ENCODE results near the gene CPEB3.
A peak's percentile ranks its signal among the peaks of the same experiment; 100 is the strongest.
"Not testable (repeated sequence)": the region's sequence is repeated elsewhere in the genome, so short reads cannot be mapped to it uniquely, and the experiment has no call there.

Gene CPEB3

DNA sequence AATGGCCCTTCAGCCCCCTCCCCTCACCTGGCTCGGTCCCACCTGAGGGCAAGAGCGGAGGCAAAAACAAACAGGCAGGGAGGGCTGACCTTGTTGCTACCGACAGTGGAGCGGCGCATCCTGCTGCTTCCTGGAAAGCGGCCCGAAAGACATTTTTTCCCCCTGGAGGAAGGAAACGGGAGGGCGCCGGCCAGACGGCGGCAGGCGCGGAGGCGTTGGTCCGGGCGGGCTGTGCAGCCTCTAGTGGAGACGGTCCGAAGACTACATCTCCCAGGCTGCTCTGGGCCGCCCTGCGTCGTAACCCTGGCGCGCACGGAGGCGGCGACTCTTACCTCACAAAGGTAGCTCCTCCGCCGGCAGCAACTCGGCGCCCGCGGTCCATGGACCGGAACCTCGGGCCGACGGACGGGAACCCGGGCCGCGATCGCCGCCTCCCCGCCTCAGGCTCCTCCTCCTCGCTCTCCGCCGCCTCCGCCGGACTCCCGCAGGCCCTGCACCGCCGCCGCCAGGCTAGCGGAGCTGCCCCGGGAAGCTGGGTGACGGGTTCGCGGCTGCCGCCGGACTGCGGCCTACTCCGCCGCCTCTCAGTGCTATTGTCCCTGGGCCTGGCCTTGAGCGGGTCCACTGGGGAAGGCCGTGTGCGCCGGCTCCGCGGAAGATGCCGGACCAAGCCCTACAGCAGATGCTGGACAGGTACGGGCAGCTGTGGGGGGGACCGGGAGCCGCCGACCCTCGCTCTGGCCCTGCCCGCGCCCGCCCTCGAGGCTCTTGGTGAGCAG lies at the start of gene CPEB3, which contains the start of gene MARCHF5:
TSS of gene CPEB3 (minus strand) at position 242 of the 779 bp plus-strand sequence. CDS start 50,728 bp downstream, outside the sequence.
TSS of gene MARCHF5 (plus strand) at position 331 of the 779 bp plus-strand sequence. CDS start at position 659, 328 bp downstream.
- peak; percentile 82 for DNase-seq (ENCODE audit: low read depth)

DNA sequence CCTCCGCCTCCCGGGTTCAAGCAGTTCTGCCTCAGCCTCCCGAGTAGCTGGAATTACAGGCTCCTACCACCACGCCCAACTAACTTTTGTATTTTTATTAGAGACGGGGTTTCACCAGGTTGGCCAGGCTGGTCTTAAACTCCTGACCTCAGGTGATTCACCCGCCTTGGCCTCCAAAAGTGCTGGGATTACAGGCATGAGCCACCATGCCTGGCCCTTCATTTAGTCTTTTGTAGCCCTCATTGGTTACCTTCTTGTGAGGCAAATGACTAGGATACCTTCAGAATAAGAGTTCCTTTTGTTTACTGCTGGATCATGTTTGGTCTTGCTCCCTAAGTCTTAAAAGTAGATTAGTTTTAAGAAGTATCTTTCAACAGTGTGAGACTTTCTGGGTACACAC lies 39.0 kb upstream of the CPEB3 start:
- not testable (repeated sequence) for DNase-seq (ENCODE audit: low read depth)

DNA sequence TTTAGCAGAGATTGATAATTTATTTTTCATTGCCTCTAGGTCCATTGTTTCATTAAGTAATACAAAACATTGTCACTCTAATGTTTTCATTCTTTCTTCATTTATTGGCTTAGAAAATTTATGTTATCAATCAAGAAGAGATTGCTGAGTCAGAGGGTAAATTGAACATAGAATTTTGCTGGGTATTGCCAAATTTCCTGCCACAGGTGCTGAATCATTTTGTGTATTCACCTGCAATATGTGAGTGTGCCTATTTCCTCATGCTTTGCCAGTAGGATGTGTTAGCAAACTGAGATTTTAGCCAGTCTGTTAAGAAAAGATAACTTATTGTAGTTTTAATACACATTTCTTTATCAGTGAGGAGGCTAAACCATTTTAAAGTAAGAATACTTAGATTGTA lies 38.1 kb upstream of the CPEB3 start:
- no peak for DNase-seq (ENCODE audit: low read depth)

DNA sequence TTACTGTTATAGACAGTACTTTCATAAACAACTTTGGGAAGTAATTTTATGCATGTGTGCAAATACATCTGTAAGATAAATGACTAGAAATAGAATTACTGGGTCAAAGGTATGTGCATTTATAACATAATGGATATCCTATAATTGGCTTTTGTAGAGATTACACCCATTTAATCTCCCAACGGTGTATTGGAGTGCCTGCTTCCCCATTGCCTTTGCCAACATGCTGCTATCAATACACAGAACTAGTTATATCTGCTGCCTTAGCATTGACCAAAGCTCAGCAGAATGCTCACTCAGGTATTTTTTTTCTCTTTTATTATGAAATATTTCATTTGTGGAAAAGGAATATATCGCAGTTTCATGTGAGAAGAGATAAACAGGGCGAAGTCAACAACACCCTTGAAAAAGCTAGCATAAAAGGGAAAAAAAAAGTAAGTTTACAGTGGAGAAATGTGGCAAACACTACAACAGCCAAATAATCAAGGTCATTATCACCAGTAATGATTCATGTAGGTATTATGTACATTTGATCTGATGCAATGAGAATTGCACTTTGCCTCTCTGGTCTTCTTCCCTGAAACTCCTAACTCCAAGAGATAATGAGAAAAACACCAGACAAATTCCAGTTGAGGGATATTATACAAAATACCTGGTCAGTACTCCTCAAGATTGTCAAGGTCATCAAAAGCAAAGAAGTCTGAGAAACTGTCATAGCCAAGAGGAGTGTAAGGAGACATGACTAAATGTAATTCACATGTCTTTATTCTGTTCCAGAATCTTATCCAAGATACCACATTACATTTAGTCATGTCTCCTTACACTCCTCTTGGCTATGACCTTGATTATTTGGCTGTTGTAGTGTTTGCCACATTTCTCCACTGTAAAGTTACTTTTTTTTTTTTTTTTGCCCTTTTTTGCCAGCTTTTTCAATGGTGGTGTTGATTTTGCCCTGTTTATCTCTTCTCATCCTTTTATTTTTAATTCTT lies 36.9 kb upstream of the CPEB3 start:
- DNase-seq (ENCODE audit: low read depth) = no peak

DNA sequence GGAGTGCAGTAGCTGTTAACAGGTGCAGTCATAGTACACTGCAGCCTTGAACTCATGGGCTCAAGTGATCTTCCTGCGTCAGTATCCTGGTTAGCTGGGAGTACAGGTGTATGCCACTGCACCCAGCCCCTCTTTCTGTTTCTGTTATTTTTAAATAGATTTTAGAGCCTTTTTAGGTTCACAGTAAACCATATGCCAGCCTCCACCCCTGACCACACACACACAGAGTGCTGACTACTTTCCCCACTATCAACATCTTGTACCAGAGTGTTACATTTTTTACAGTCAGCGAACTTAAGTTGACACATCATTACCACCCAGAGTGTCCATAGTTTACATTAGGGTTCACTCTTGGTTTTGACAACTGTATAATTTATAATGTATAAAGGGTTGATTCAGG lies 32.2 kb upstream of the CPEB3 start:
- no peak for DNase-seq (ENCODE audit: low read depth)

DNA sequence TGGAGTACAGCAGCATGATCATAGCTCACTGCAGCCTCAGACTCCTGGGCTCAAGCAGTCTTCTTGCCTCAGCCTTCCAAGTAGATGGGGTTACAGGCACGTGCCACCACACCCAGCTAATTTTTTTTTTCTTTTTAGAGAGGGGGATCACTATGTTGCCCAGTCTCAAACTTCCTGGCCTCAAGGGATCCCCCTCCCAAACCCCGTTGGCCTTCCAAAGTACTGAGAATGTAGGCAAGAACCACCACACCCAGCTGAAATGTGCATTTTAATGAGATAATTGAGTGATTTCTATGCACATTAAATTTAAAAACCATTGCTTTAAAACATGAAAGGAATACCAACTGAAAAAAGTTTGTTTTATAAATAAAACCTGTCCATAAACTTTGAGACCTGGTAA lies 25.7 kb upstream of the CPEB3 start:
- DNase-seq (ENCODE audit: low read depth) = no peak

DNA sequence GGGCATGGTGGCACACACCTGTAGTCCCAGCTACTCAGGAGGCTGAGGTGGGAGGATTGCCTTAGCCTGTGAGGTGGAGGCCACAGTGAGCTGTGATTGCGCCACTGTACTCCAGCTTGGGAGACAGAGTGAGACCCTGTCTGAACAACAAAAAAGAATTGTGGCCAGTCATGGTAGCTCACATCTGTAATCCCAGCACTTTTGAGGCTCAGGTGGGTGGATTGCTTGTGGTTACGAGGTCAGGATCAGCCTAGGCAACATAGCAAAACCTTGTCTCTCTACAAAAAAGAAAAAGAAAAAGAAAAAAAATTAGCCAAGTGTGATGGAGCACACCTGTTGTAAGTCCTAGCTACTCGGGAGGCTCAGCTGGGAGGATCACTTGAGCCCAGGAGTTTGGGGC lies 22.9 kb upstream of the CPEB3 start:
- no peak for DNase-seq (ENCODE audit: low read depth)

DNA sequence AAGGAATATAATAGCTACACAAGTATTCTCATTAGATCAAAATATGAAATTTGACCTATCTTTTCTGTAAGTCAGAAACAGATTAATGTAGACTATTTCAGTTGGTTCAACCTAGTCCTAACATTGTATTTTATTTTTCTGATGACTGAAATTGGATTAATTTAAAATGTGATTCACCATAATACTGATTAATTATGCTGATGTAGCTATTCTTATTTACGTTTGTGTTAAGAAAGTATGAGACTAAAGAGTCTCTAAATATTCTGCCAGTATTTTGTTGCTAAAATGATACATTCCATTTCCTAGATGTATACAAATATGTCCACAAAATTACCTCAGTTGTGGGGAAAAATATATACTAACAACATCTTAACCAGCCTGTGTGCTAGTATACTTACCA lies 18.4 kb upstream of the CPEB3 start:
- no peak for DNase-seq (ENCODE audit: low read depth)

DNA sequence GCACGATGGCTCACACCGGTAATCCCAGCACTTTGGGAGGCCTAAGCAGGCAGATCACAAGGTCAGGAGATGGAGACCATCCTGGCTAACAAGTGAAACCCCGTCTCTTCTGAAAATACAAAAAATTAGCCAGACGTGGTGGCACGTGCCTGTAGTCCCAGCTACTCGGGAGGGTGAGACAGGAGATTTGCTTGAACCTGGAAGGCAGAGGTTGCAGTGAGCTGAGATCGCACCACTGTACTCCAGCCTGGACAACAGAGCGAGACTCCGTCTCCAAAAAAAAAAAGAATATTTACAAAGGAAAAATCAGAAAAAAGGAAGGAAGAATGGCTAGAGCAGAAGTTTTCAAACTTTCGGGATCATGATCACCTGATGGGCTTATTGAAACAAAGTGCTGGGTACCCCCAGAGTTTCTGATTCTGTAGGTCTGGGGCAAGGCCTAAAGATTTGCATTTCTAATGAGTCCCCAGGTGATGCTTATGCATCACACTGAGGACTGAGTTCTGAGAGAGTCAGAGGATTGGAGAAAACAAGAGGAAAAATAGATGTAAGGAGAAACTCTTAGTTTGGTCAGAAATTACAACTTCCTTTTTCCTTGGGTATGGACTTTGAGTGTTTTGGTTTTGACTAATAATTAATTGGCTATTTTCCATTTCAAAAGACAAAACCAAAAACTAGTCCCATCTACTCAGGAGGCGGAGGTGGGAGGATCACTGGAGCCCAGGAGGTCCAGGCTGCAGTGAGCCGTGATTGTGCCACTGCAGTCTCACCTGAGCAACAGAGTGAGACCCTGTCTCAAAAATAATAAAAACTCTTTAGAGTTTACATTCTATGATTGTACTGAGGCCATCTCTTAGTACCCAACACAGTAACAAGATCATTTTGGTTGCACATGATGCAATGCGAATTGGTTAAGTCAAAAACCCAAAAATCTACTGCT lies 14.5 kb upstream of the CPEB3 start:
- DNase-seq (ENCODE audit: low read depth) = no peak

DNA sequence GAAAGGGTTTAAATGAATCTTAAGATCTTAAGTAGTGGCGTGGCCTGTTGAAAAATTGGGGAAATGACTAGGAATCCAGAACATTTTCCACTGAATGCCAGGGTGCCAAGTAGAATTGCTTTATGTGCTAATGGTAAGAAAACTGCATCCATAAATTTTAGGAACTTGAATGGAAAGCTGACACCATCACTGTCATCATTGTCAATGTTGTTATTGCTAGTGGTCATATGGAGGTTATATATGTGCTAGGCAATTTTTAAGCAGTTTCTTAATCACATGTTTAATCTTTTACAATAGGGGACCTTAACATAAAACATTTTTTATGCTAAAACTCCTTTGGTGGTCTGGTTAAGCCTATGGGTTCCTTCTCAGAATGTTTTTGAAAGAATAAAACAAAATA lies 13.2 kb upstream of the CPEB3 start:
- DNase-seq (ENCODE audit: low read depth) = no peak

DNA sequence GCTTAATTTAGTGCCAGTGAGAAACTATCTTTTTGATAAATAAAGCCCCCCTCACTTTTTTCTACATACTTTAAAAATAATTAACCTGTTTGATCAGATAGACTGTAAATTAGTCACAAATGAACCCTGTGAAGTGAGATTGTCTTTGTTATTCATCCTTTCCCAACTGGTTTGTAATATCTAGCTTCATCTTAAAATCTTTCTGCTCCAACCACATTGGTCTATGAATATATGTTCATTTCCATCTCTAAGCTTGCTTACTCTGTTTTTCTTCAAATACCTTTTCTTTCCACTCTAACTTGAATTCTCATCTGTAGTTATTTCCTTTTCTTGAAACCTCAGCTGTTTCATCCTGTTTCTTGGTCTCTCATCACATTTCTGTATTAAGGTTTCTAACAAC lies 12.2 kb upstream of the CPEB3 start:
- no peak for DNase-seq (ENCODE audit: low read depth)

DNA sequence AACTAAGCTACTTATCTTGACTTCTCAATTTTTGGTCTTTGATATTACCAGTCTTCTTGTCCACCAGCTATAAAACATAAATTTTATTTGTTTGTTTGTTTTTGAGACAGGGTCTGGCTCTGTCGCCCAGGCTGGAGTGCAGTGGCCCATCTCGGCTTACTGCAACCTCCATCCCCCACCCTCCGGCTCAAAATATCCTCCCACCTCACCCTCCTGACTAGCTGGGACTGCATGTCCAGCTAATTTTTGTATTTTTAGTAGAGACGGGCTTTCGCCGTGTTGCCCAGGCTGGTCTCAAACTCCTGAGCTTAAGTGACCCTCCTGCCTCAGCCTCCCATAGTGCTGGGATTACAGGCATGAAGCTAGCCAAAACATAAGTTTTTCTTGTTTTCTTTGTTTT lies 7.6 kb upstream of the CPEB3 start:
- DNase-seq (ENCODE audit: low read depth) = no peak

DNA sequence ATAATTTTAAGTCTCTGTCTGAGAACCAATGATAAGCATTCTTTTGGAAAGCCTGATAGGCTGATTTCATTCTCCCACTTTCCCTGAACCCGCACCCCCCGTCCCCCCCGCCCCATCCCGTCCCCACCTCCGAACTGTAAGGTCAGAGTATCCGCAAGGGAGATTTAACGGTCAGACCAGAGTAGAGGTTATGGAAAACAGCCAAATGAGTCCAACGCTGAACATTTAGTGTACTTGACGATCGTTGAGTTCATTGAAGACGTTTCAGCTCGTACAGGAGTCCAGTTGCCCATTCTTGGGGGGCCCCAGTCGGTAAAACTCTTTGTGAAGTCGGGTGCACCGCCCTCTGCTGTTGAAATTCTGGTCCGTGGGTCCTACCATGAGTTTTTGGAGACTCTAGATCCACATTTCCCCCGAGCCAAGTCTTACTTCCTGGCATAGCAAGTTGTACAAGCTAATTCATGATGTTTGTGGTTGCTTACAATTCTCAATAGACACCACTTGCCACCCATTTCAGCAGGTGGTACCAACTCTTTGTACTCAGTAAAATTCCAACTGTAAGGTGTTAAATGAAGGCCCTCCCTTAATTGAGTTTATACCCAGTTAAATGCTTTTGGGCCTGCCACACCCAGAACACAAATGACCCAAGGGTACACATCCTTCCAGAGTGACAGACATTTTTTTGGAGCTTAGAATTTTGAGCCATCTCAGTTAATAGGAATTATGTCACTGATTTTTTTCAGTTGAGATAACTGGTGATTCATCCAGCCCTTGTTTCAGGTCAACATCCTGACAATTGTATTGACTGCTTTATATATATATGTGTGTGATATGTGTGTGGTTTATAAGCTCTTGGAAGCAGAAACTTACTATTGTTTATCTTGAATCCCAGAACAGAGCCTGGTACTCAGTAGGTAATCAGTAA lies 1.3 kb upstream of the CPEB3 start:
- DNase-seq (ENCODE audit: low read depth) = peak; percentile 11

DNA sequence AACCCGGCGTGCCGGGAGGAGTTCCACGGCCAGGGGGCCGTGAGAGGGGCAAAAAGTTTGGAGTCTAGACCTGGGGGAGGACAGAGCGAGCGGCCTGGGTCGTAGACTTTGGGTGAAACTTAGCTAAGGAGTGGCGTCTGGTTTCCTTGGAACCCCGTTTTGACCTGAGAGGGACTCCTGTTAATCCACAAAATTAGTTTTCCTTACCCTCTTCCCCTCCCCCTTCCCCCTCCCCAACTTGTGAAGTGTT lies 663 bp upstream of the CPEB3 start:
- no peak for DNase-seq (ENCODE audit: low read depth)

DNA sequence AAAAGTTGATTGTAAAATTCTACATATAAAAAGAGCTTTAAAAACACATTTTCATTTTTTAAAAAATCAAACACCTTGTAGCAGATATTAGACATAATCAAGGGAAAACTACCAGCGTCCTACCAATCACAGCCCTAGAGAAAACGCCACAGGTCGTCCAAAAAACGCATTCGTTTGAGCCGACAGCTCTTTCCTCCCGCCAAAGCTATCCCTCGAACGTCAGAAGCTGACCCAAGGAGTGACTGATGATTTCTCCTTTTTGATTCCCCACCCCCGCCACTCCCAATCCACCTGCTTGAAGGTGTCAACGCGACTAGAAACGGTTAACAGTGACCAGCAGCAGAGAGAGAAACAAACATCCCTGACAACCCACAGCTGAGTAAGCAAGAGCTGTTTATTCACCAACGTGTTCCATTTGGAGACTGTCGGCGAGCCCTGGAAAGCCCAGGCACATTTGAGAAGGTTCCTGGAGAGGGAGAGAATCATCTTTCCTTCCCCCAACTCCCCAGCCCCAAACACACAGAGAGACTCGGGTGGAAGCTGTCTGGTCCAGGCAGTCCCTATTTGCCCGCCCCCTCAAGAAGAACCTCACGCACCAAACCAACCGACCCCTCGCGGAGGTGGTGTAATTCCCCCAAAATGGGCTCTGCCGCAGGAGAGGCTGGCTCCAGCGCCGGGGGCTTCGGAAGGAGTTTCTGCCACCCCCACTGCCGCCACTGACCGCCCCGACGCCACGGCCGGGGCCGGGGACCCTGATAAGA lies 622 bp downstream of the CPEB3 start:
- no peak for DNase-seq (ENCODE audit: low read depth)

DNA sequence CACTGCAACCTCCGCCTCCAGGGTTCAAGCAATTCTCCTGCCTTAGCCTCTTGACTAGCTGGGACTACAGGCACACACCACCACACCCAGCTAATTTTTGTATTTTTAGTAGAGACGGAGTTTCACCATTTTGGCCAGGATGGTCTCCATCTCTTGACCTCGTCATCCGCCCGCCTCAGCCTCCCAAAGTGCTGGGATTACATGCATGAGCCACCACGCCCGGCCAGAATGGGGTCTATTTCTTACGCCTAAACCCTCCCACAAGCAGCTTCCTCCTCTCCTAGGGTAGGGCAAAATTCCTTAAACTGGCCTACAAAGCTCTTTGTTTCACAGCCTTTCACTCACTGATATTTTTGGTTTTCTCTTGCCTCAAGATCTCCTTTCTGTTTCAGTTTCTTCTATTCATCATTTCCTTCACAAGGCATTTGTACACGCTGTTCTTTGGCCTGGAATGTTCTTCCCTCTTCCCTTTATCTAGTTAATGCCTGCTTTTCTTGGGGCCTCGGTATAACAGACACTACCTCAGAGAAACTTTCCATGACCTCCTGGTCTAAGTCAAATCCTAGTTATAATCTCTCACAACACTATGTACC lies 6.7 kb downstream of the CPEB3 start:
- no peak for DNase-seq (ENCODE audit: low read depth)

DNA sequence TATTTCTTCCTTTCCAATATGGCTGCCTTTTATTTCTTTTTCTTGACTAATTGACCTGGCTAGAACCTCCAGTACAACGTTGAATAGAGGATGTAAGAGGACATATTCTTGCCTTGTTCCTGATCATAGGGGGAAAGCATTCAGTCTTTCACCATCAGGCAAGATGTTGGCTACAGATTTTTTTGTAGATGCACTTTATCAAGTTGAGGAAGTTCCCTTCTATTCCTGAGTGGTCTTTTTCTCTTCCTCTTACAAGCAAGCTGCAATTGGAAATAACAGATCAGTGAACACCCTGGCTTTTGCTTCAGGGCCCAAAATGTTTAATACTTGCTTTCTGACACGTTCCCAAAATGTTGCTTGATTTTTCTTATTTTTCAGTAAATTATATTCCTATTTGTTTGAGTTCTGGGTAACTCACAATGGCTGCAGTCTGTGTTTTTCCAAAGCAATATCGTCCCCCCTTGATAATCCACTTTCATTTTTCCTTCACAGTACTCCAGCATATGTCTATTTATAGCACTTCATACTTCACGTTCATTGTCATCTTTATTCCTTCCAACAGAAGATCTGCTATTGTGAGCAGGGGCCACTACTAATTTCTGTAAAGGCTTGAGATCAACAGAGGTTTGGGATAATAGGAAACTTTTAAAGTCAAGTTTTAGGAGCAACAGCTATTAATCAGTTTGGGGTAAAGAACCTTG lies 11.7 kb downstream of the CPEB3 start:
- no peak for DNase-seq (ENCODE audit: low read depth)

DNA sequence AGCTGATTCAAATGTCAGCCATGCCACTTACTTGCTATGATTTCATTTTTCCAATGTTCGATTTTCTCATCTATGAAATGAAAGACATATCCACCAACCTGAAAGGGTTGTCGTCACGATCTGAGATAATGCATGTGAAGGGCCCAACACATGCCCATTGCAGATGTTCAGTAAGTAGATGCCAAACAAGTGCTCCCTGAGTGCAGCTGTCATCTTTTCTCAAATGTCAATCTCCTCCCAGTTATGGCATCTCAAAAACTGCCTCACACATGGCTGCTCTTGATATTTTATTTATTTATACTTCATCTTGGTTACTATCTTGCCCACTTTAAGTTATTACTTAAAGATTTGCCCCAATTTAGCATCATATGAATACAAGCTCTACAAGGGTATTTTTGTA lies 16.8 kb downstream of the CPEB3 start:
- no peak for DNase-seq (ENCODE audit: low read depth)

DNA sequence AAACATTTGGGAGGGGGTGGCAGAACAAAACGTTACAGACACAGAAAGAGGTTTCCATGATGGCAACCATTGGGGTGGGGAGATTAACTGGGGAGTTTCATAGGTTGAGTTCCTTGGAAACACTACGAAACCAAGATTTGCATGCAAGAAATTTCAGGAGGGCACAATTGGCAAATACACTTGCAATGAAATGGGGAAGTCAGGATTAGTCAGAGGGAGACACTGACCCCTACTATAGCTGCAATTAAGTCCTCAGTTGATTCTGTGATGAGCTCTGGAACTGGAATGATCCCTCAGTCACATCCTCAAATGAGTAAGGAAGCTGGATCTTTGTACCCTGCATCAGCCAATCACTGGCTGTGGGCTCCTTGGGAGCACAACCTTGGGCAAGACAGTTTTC lies 22.1 kb downstream of the CPEB3 start:
- DNase-seq (ENCODE audit: low read depth) = no peak
